Mesothelial cell of epicardium (in vitro differentiated cells): ENCODE results near the gene TTC39B. TPM values are rescaled to one million over a fixed set of nuclear protein-coding genes. Genes with fewer than 3 reads are reported as not detected.

ENCODE experiments used
- DNase-seq, 2 experiments: peaks; one replicate each; pipeline ENCODE4 v3.0.0; 2021; ENCODE audit warnings: low spot score in 2 of 2; ENCODE audit not compliant: unreplicated experiment in 2 of 2
- H3K27ac Mint-ChIP-seq: 2 replicates; pipeline ENCODE4 v1.8.0; 2021; ENCODE audit warnings: mixed read lengths
- H3K27me3 Mint-ChIP-seq: 2 replicates; pipeline ENCODE4 v1.8.0; 2021; ENCODE audit warnings: low read depth, mixed read lengths
- H3K36me3 Mint-ChIP-seq: 2 replicates; pipeline ENCODE4 v1.8.0; 2021; ENCODE audit warnings: mixed read lengths
- H3K4me1 Mint-ChIP-seq: 2 replicates; pipeline ENCODE4 v1.8.0; 2021; ENCODE audit warnings: mixed read lengths
- H3K4me3 Mint-ChIP-seq: 2 replicates; pipeline ENCODE4 v1.8.0; 2021; ENCODE audit warnings: mild to moderate bottlenecking, moderate library complexity, mixed read lengths
- H3K9me3 Mint-ChIP-seq: 2 replicates; pipeline ENCODE4 v1.8.0; 2021; ENCODE audit warnings: mixed read lengths
- CTCF ChIP-seq: fragments of 200-600 bp; sonication (generic); IDR thresholded peaks from one replicate; pipeline ENCODE4 v1.5.0; 2021; ENCODE audit warnings: antibody characterized with exemption; ENCODE audit not compliant: unreplicated experiment
- total RNA-seq: library from RNA; stranded (reverse); gene quantifications from 3 replicates; pipeline ENCODE4 v1.2.1, GENCODE V29; 2021

TTC39B gene
- total RNA-seq, 1 donor from 2014 or later: 6.0 TPM

- H3K27ac Mint-ChIP-seq: no peak overlapping the region
- no peak for DNase-seq
- no peaks in the 10 kb centered on the region for H3K36me3 Mint-ChIP-seq
- peaks cover 4% of the 10 kb centered on the region for H3K9me3 Mint-ChIP-seq
- H3K4me1 Mint-ChIP-seq: peaks cover 26% of the 10 kb centered on the region
- H3K4me3 Mint-ChIP-seq: no peak overlapping the region
- TF ChIP-seq CTCF: no peak
- H3K27me3 Mint-ChIP-seq: no peaks in the 10 kb centered on the region
Measured at GRCh38 chr9:15155323-15155722, 151.7 kb downstream of the TTC39B start.

GRCh38 chr9:15154677-15155076 lies 152.3 kb downstream of the TTC39B start:
- no peak for DNase-seq
- no peaks in the 10 kb centered on the region for H3K36me3 Mint-ChIP-seq
- no peak overlapping the region for H3K4me3 Mint-ChIP-seq
- peaks cover 4% of the 10 kb centered on the region for H3K9me3 Mint-ChIP-seq
- no peak overlapping the region for H3K27ac Mint-ChIP-seq
- H3K4me1 Mint-ChIP-seq: peaks cover 26% of the 10 kb centered on the region
- no peak for TF ChIP-seq CTCF
- H3K27me3 Mint-ChIP-seq: no peaks in the 10 kb centered on the region

- TF ChIP-seq CTCF: no peak
- peaks cover 29% of the 10 kb centered on the region for H3K4me1 Mint-ChIP-seq
- H3K27ac Mint-ChIP-seq: no peak overlapping the region
- no peak for DNase-seq
- peaks cover 4% of the 10 kb centered on the region for H3K9me3 Mint-ChIP-seq
- no peak overlapping the region for H3K4me3 Mint-ChIP-seq
- H3K36me3 Mint-ChIP-seq: no peaks in the 10 kb centered on the region
- H3K27me3 Mint-ChIP-seq: no peaks in the 10 kb centered on the region
Measured at GRCh38 chr9:15153961-15154360, 153.1 kb downstream of the TTC39B start.

- Mint-ChIP-seq H3K9me3 (no peaks in the 10 kb centered on the region), H3K27me3 (no peaks in the 10 kb centered on the region), H3K4me3 (no peak overlapping the region), H3K36me3 (no peaks in the 10 kb centered on the region), H3K4me1 (peaks cover 11% of the 10 kb centered on the region), H3K27ac (no peak overlapping the region)
- TF ChIP-seq CTCF: no peak
- DNase-seq: no peak
Measured at GRCh38 chr9:15150939-15151338, 156.1 kb downstream of the TTC39B start.

- H3K36me3 Mint-ChIP-seq: no peaks in the 10 kb centered on the region
- H3K4me3 Mint-ChIP-seq: no peak overlapping the region
- no peak for TF ChIP-seq CTCF
- no peak overlapping the region for H3K27ac Mint-ChIP-seq
- no peaks in the 10 kb centered on the region for H3K9me3 Mint-ChIP-seq
- H3K4me1 Mint-ChIP-seq: peaks cover 3% of the 10 kb centered on the region
- DNase-seq: no peak
- H3K27me3 Mint-ChIP-seq: no peaks in the 10 kb centered on the region
Measured at GRCh38 chr9:15149450-15149849, 157.6 kb downstream of the TTC39B start.

- Mint-ChIP-seq H3K27ac (no peak overlapping the region), H3K4me1 (peaks cover 3% of the 10 kb centered on the region), H3K36me3 (no peaks in the 10 kb centered on the region), H3K4me3 (no peak overlapping the region), H3K27me3 (no peaks in the 10 kb centered on the region), H3K9me3 (no peaks in the 10 kb centered on the region)
- no peak for DNase-seq
- TF ChIP-seq CTCF: no peak
Measured at GRCh38 chr9:15146268-15146700, 160.7 kb downstream of the TTC39B start.
